ENCODE results near the gene FGG. TPM values are rescaled to one million over a fixed set of nuclear protein-coding genes. Genes with fewer than 3 reads are reported as not detected.

Gene FGG
- polyA plus RNA-seq, 1 experiment, result not detected

- H3K36me3 ChIP-seq (ENCODE audit: control insufficient read depth, insufficient read depth, low read length), result no peaks in the 10 kb centered on the region
- POLR2A ChIA-PET, result no interaction called here
- no peak for TF ChIP-seq CTCF (IDR thresholded peaks at IDR 0.05; ENCODE audit: insufficient read depth, low read depth, low read length)
- CTCF ChIA-PET, result interaction anchor here (1.2 kb wide), 1 partner anchor 14 kb away, joined by 6 read pairs; no protein-coding TSS in a partner anchor
- DNase-seq (ENCODE audit: low read depth), result no peak
- no peaks in the 10 kb centered on the region for H3K27me3 ChIP-seq (ENCODE audit: control insufficient read depth, insufficient read depth, low read length)
- no peak overlapping the region for H3K4me3 ChIP-seq (ENCODE audit: low read depth, low read length)
Observed at GRCh38 chr4:154573190-154573870, 39.1 kb downstream of the FGG start.

GRCh38 chr4:154569584-154569983 is 42.9 kb downstream of the FGG start:
- Histone ChIP-seq H3K36me3 (ENCODE audit: control insufficient read depth, insufficient read depth, low read length) (no peaks in the 10 kb centered on the region), H3K27me3 (ENCODE audit: control insufficient read depth, insufficient read depth, low read length) (no peaks in the 10 kb centered on the region), H3K4me3 (ENCODE audit: low read depth, low read length) (no peak overlapping the region)
- no peak for DNase-seq (ENCODE audit: low read depth)
- CTCF ChIA-PET, result interaction anchor here (1.2 to 2.8 kb wide), 2 partner anchors 11 to 68 kb away, joined by 4 to 12 read pairs; no protein-coding TSS in a partner anchor
- no peak for TF ChIP-seq CTCF (IDR thresholded peaks at IDR 0.05; ENCODE audit: insufficient read depth, low read depth, low read length)
- POLR2A ChIA-PET, result no interaction called here

GRCh38 chr4:154569028-154569427 is 43.4 kb downstream of the FGG start:
- Histone ChIP-seq H3K4me3 (ENCODE audit: low read depth, low read length) (no peak overlapping the region), H3K27me3 (ENCODE audit: control insufficient read depth, insufficient read depth, low read length) (no peaks in the 10 kb centered on the region), H3K36me3 (ENCODE audit: control insufficient read depth, insufficient read depth, low read length) (no peaks in the 10 kb centered on the region)
- CTCF ChIA-PET, result interaction anchor here (2.8 kb wide), 1 partner anchor 10 kb away, joined by 12 read pairs; no protein-coding TSS in a partner anchor
- TF ChIP-seq CTCF (IDR thresholded peaks at IDR 0.05; ENCODE audit: insufficient read depth, low read depth, low read length), result no peak
- POLR2A ChIA-PET, result no interaction called here
- DNase-seq (ENCODE audit: low read depth), result no peak

GRCh38 chr4:154566639-154567204 is 45.7 kb downstream of the FGG start:
- H3K36me3 ChIP-seq (ENCODE audit: control insufficient read depth, insufficient read depth, low read length), result no peaks in the 10 kb centered on the region
- no peak overlapping the region for H3K4me3 ChIP-seq (ENCODE audit: low read depth, low read length)
- TF ChIP-seq CTCF (IDR thresholded peaks at IDR 0.05; ENCODE audit: insufficient read depth, low read depth, low read length), result no peak
- no peak for DNase-seq (ENCODE audit: low read depth)
- ChIA-PET POLR2A (no interaction called here), CTCF (interaction anchor here (1.7 kb wide), 2 partner anchors 8 to 11 kb away, joined by 4 to 5 read pairs; no protein-coding TSS in a partner anchor)
- no peaks in the 10 kb centered on the region for H3K27me3 ChIP-seq (ENCODE audit: control insufficient read depth, insufficient read depth, low read length)

GRCh38 chr4:154565704-154566103 is 46.8 kb downstream of the FGG start:
- no peak for TF ChIP-seq CTCF (IDR thresholded peaks at IDR 0.05; ENCODE audit: insufficient read depth, low read depth, low read length)
- no peaks in the 10 kb centered on the region for H3K27me3 ChIP-seq (ENCODE audit: control insufficient read depth, insufficient read depth, low read length)
- no peaks in the 10 kb centered on the region for H3K36me3 ChIP-seq (ENCODE audit: control insufficient read depth, insufficient read depth, low read length)
- POLR2A ChIA-PET, result no interaction called here
- DNase-seq (ENCODE audit: low read depth), result no peak
- no peak overlapping the region for H3K4me3 ChIP-seq (ENCODE audit: low read depth, low read length)
- CTCF ChIA-PET, result interaction anchor here (1.7 kb wide), 2 partner anchors 9 to 13 kb away, joined by 4 to 7 read pairs; no protein-coding TSS in a partner anchor

Data from BJ (cell line).